Peyer's patch (tissue), 4 donors: ENCODE measurements around the gene LAMC1.

Experiments
- POLR2A ChIP-seq, 2 donors: fragments of 450-650 bp; IDR thresholded peaks; one replicate each; pipeline ENCODE4 v1.5.1; 2017; ENCODE audit warnings: antibody characterized with exemption in 2 of 2, mild to moderate bottlenecking in 2 of 2, moderate library complexity in 2 of 2
- TF ChIP-seq, protein P1 (sequence below), 6 experiments: fragments of 450-650 bp in 4 of 6; fragments of 200-600 bp in 2 of 6; sonication (generic) in 1 of 6; IDR thresholded peaks; one replicate each; pipeline ENCODE4 v1.5.1; 2017 to 2019; ENCODE audit warnings: antibody characterized with exemption in 6 of 6, mild to moderate bottlenecking in 3 of 6, moderate library complexity in 1 of 6

GRCh38 chr1:183167676-183168075 lies 144.5 kb downstream of the LAMC1 start:
- TF ChIP-seq, protein P1, sequence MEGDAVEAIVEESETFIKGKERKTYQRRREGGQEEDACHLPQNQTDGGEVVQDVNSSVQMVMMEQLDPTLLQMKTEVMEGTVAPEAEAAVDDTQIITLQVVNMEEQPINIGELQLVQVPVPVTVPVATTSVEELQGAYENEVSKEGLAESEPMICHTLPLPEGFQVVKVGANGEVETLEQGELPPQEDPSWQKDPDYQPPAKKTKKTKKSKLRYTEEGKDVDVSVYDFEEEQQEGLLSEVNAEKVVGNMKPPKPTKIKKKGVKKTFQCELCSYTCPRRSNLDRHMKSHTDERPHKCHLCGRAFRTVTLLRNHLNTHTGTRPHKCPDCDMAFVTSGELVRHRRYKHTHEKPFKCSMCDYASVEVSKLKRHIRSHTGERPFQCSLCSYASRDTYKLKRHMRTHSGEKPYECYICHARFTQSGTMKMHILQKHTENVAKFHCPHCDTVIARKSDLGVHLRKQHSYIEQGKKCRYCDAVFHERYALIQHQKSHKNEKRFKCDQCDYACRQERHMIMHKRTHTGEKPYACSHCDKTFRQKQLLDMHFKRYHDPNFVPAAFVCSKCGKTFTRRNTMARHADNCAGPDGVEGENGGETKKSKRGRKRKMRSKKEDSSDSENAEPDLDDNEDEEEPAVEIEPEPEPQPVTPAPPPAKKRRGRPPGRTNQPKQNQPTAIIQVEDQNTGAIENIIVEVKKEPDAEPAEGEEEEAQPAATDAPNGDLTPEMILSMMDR (IDR thresholded peaks at IDR 0.05), result no peak
- no peak for TF ChIP-seq POLR2A (IDR thresholded peaks at IDR 0.05)
